ENCODE measurements around the gene ATP5PF.
A peak's percentile ranks its signal among the peaks of the same experiment; 100 is the strongest.
"Not testable (repeated sequence)": the region's sequence is repeated elsewhere in the genome, so short reads cannot be mapped to it uniquely, and the experiment has no call there.

ATP5PF gene

GRCh38 chr21:25734904-25735645, at the start of gene ATP5PF, which contains the start of gene GABPA:
TSS of gene ATP5PF (minus strand) at chr21:25734904. CDS start at chr21:25729794, 5,110 bp downstream.
TSS of gene GABPA (plus strand) at chr21:25734972. CDS start at chr21:25741599, 6,627 bp downstream.
- peak; percentile 98 for DNase-seq (ENCODE audit: low spot score)

DNA sequence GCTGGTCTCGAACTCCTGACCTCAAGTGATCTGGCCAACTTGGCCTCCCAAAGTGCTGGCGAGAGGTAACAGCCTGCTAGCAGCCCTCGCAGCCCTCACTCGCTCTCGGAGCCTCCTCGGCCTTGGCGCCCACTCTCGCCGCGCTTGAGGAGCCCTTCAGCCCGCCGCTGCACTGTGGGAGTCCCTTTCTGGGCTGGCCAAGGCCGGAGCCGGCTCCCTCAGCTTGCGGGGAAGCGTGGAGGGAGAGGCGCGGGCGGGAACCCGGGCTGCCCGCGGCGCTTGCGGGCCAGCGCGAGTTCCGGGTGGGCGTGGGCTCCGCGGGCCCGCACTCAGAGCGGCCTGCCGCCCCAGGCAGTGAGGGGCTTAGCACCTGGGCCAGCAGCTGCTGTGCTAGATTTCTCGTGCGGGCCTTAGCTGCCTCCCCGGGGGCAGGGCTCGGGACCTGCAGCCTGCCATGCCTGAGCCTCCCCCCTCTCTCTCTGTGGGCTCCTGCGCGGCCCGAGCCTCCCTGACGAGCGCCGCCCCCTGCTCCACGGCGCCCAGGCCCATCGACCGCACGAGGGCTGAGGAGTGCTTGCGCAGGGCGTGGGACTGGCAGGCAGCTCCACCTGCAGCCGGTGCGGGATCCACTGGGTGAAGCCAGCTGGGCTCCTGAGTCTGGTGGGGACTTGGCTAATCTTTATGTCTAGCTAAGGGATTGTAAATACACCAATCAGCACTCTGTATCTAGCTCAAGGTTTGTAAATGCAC, 43.6 kb upstream of the ATP5PF start:
- not testable (repeated sequence) for DNase-seq (ENCODE audit: low spot score)

- no peak for DNase-seq (ENCODE audit: low spot score)
Measured at GRCh38 chr21:25776440-25776839, 41.7 kb upstream of the ATP5PF start.

DNA sequence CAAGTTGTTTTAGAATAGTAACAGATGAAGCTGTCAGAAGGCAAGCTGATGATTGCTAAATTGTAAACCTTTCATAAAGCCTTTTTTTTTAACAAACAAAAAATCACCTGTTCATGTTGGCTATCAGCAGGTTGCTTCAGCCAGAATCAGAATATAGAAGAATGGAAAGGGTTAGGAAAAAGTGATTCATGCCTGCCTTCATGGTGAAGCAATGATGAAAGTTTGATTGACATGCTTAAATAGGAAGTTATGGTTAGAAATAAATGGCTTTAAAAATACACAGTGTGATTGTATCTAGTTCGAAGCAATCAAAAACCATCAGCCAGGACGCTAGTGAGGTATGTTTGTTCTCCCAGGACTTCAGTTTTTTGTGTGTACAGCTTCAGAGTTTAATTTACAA, 38.0 kb upstream of the ATP5PF start:
- DNase-seq (ENCODE audit: low spot score), result peak; percentile 18

- DNase-seq (ENCODE audit: low spot score), result no peak
Measured at GRCh38 chr21:25767921-25768320, 33.2 kb upstream of the ATP5PF start.

DNA sequence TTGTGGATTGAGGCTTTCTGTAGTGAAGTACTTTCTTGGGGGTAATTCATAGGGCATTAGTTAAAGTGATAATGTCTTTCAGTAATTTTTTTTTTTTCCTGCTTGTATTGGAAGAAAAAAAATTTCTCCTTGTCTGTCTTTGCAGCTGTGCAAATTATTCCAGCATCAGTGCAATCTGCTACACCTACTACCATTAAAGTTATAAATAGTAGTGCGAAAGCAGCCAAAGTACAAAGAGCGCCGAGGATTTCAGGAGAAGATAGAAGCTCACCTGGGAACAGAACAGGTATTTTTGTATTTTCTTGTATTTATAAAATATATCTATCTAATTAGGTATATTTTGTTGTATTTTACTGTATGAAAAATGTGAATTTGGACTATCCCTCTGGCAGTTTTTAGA, 29.4 kb upstream of the ATP5PF start:
- DNase-seq (ENCODE audit: low spot score), result no peak

GRCh38 chr21:25760677-25761076, 26.0 kb upstream of the ATP5PF start:
- DNase-seq (ENCODE audit: low spot score), result no peak

DNA sequence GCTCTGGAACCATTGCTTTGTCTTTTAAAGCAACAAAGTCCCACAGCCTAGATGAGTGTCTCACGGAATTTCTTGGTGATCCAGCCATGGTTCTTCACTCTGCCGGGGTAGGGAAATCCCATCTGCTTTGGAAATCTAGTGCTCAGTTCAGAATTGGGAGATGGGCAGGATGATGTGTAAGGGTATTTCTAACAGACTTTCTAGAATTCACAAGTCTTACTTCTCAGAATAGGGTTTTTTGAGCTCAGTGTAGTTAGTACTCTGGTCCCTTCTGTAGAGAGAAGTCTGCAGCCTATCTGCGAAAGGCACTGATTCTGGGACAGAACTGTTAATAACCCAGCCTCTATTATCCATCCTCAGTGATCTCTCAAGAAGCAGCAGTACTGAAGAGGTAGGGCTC, 25.4 kb upstream of the ATP5PF start:
- no peak for DNase-seq (ENCODE audit: low spot score)

- DNase-seq (ENCODE audit: low spot score), result no peak
Measured at GRCh38 chr21:25759573-25759972, 24.9 kb upstream of the ATP5PF start.

DNA sequence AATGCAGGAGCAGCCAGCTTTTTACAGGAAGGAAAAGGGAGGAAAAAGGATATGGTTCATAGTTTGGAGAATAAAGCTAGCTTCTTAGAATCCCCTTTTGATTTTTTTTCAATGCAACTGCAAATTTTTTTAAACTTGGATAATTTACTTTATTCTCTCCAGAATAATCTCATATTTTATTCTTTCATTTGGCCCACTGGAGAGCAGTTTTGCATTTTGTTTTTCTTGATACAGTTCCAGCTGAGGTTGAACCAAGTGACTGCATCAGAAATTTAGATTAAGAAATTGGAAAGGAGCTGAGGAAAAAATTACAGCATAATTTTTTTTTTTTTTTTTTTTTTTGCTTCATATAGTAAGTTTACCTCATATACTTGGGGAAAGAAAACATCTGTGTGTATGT, 22.8 kb upstream of the ATP5PF start:
- DNase-seq (ENCODE audit: low spot score), result no peak

- no peak for DNase-seq (ENCODE audit: low spot score)
Measured at GRCh38 chr21:25756190-25756932, 21.7 kb upstream of the ATP5PF start.

GRCh38 chr21:25752416-25752815, 17.7 kb upstream of the ATP5PF start:
- DNase-seq (ENCODE audit: low spot score), result no peak

DNA sequence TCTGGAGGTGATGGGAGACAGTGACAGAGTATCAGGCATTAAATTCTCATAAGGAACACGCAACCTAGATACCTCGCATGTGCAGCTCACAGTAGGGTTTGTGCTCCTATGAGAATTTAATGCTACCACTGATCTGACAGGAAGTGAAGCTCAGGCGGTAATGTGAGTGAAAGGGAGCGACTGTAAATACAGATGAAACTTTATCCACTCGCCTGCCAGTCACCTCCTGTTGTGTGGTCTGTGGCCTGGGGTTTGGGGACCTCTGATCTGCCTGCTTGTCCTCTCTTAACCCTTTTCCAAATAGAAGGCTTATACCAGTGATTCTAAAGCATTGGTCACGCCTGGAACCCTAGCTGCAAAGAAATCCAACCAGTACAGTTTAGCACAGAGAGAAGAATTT, 15.4 kb upstream of the ATP5PF start:
- no peak for DNase-seq (ENCODE audit: low spot score)

DNA sequence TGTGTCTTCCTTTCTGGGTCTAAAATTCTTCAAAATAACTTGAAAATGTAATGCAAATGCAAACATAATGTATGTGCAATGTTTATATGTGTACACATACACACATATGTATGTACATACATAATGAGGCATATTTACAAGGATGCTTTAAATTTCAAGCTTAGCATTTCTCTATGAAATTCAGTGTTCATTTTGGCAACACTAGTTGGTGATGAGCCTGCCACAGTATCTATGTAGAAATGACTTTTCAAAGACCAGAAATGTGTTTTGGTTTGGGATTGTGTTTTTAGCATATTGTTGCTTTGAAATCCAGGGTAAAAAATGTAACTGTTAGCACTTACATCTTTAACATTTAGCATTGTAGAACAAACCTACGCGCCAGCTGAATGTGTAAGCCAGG, 10.2 kb upstream of the ATP5PF start:
- no peak for DNase-seq (ENCODE audit: low spot score)

GRCh38 chr21:25742900-25743299, 8.2 kb upstream of the ATP5PF start:
- no peak for DNase-seq (ENCODE audit: low spot score)

GRCh38 chr21:25737421-25737820, 2.7 kb upstream of the ATP5PF start:
- no peak for DNase-seq (ENCODE audit: low spot score)

DNA sequence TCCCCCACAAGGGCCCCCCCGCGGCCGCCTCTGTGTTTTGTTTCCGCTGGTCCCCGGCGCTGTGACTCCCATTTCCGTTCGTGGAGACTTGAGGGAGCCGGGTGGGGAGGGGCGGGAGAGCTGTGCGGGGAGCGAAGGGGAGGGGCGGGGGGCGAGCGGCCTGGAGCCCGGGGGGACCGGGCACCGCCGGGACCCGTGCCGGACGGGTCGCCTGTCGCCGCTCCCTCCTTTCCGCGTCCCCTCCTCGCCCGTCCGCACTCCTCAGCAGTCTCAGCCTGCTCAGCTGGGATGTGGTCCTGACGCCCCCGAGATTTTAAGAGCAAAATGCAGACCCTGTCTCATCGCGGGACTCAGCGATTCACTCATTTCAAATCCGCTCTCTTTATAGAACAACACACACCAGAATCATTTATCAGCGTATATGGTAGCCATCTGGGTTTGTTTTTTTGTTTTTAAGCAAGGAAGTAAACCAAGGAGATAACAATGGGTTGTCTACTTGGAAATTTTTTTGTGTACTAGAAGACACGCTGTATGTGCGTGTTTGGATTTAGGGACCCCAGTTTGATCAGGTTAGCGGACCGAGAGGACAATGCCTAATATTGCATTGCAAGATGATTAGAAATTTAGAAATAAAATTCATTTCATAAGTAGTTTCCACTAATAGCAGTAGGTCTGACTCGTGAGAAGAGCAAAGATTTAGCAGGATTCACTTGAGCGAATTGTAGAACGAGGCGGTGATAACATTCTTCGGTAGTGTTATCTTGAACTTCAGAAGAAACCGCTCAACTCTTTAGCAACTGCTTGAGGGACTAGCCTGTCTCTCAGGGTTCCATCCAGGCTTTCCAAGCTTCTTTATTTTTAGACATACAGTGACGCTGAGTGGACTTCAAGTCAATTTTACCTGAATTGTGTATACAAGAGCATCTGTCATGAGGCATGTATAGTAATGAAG, 1.2 kb upstream of the ATP5PF start:
- peak; percentile 87 for DNase-seq (ENCODE audit: low spot score)

GRCh38 chr21:25734654-25734903, 125 bp downstream of the ATP5PF start:
- DNase-seq (ENCODE audit: low spot score), result no peak

DNA sequence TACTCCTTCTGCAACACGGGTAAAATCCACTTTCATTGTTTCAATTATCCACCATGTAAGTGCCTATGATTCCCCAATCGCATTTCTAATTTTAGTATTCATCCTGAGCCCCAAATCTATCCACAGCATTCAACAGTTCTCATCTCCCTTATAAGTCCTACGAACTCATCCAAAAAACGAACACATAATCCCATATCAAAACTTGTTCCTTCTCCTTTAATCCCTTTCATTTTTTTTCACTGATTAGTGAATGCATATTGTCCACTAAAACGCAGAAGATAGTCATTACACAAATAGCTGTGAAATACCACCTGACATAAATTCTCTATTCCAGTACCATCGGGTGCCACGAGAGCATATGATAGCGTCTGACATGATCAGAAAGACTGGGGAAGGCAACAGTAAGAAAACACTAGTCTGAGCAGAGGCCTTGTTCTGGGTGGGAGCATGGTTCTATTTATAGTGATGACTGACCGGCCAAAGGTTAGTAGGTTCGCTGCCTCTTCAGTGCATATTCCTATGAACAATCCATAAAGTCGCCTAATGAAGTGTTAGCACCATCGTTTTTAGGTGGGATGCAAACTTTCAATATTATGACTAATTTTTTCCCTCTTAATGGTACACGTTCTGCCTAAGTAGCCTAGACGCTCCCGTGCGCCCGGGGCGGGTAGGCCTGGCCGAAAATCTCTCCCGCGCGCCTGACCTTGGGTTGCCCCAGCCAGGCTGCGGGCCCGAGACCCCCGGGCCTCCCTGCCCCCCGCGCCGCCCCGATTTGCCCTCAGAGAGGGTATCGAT, 648 bp downstream of the ATP5PF start:
- peak; percentile 81 for DNase-seq (ENCODE audit: low spot score)

GRCh38 chr21:25732091-25732760, 2.5 kb downstream of the ATP5PF start:
- no peak for DNase-seq (ENCODE audit: low spot score)
